GM19239 (cell line): ENCODE results near the gene LTF.
"Not testable (repeated sequence)": the region's sequence is repeated elsewhere in the genome, so short reads cannot be mapped to it uniquely, and the experiment has no call there.

Experiments used
- DNase-seq: peaks from one replicate; pipeline ENCODE4 v3.0.0; 2011; ENCODE audit warnings: low spot score; ENCODE audit not compliant: insufficient read length
- FAIRE-seq: peaks from 2 replicates; lab custom pipeline; 2011; peaks lifted over from hg19 to GRCh38; lab: Jason Lieb, UNC

Gene LTF

GRCh38 chr3:46399557-46399956 lies 65.1 kb downstream of the LTF start:
- FAIRE-seq (no peak), DNase-seq (no peak)

GRCh38 chr3:46399098-46399497 lies 65.6 kb downstream of the LTF start:
- no peak for FAIRE-seq
- DNase-seq: no peak

GRCh38 chr3:46398186-46398955 lies 66.3 kb downstream of the LTF start:
- DNase-seq (no peak), FAIRE-seq (no peak)

GRCh38 chr3:46397111-46397510 lies 67.6 kb downstream of the LTF start:
- FAIRE-seq (no peak), DNase-seq (no peak)

GRCh38 chr3:46395766-46396530 lies 68.8 kb downstream of the LTF start:
- no peak for FAIRE-seq
- DNase-seq: no peak

- FAIRE-seq (no peak), DNase-seq (no peak)
Measured at GRCh38 chr3:46395210-46395661, 69.5 kb downstream of the LTF start.

- DNase-seq: no peak
- no peak for FAIRE-seq
Measured at GRCh38 chr3:46393554-46394434, 70.9 kb downstream of the LTF start.

- DNase-seq (no peak), FAIRE-seq (no peak)
Measured at GRCh38 chr3:46393011-46393410, 71.7 kb downstream of the LTF start.

GRCh38 chr3:46391526-46391925 lies 73.2 kb downstream of the LTF start:
- FAIRE-seq, DNase-seq: not testable (repeated sequence)

- FAIRE-seq: no peak
Measured at GRCh38 chr3:46389306-46389705, 75.4 kb downstream of the LTF start.

GRCh38 chr3:46388847-46389246 lies 75.9 kb downstream of the LTF start:
- DNase-seq, FAIRE-seq: not testable (repeated sequence)

More at GRCh38 chr3:46389306-46389705, 75.4 kb downstream of the LTF start:
- DNase-seq: no peak

GRCh38 chr3:46386205-46386604 lies 78.5 kb downstream of the LTF start:
- FAIRE-seq: no peak
- no peak for DNase-seq
